IMR-90 (cell line): Measurements from ENCODE around the gene TINCR. TPM values are rescaled to one million over a fixed set of nuclear protein-coding genes. Genes with fewer than 3 reads are reported as not detected.

ENCODE experiments used
- ATAC-seq: fragments of 200-7000 bp; cut with Tn5 transposase; 2 replicates; pipeline ENCODE4 v1.9.1; 2020; ENCODE audit warnings: low read depth, mild to moderate bottlenecking, moderate library complexity
- BruUV-seq: library from RNA; stranded (reverse); fragments of 400-500 nt; replicated peaks from 2 replicates; lab custom pipeline; 2021; lab: Mats Ljungman, UMichigan
- CTCF ChIA-PET: fragments of 300-600 bp; formaldehyde crosslinking; extraction: SDS; loops from one replicate; lab custom pipeline; 2021; ENCODE audit warnings: antibody characterized with exemption; lab: Yijun Ruan, JAX
- POLR2A ChIA-PET: fragments of 300-600 bp; sonication (Branson Sonifier 250); formaldehyde crosslinking; loops from one replicate; lab custom pipeline; 2022; ENCODE audit warnings: antibody characterized with exemption; ENCODE audit not compliant: unreplicated experiment; lab: Charles Lee
- DNase-seq: peaks from one replicate; pipeline ENCODE4 v3.0.0; 2013
- H2AFZ ChIP-seq: replicated peaks from 2 replicates; pipeline ENCODE3; 2013; ENCODE audit warnings: low read length, mild to moderate bottlenecking; ENCODE audit not compliant: poor library complexity
- H2AK5ac ChIP-seq: 2 replicates; pipeline ENCODE4 v1.6.1; 2013; ENCODE audit warnings: low read depth, low read length, inconsistent platforms
- H2AK9ac ChIP-seq: replicated peaks from 2 replicates; pipeline ENCODE3; 2013; ENCODE audit warnings: mild to moderate bottlenecking, low read depth, low read length, moderate library complexity; ENCODE audit not compliant: poor library complexity
- H2BK120ac ChIP-seq: 2 replicates; pipeline ENCODE4 v1.6.1; 2013; ENCODE audit warnings: low read depth, low read length, inconsistent platforms
- H2BK15ac ChIP-seq: 3 replicates; pipeline ENCODE4 v1.6.1; 2013; ENCODE audit warnings: low read depth, low read length, inconsistent platforms
- H2BK20ac ChIP-seq: 2 replicates; pipeline ENCODE4 v1.6.1; 2013; ENCODE audit warnings: low read depth, mild to moderate bottlenecking, inconsistent platforms, low read length, moderate library complexity
- H2BK5ac ChIP-seq: 2 replicates; pipeline ENCODE4 v1.6.1; 2013; ENCODE audit warnings: mild to moderate bottlenecking, low read depth, low read length, inconsistent platforms; ENCODE audit not compliant: poor library complexity, severe bottlenecking
- H3K14ac ChIP-seq: replicated peaks from 2 replicates; pipeline ENCODE4 v1.6.1; 2013; ENCODE audit warnings: low read depth, low read length, inconsistent platforms
- H3K18ac ChIP-seq: 2 replicates; pipeline ENCODE4 v1.6.1; 2013; ENCODE audit warnings: low read depth, low read length, control low read depth
- H3K23ac ChIP-seq: 2 replicates; pipeline ENCODE4 v1.6.1; 2013; ENCODE audit warnings: low read depth, low read length, inconsistent platforms
- H3K27ac ChIP-seq: 2 replicates; pipeline ENCODE4 v1.5.1; 2013; ENCODE audit warnings: mild to moderate bottlenecking, control low read depth, low read length; ENCODE audit not compliant: insufficient read depth
- H3K27me3 ChIP-seq: 2 replicates; pipeline ENCODE4 v1.6.1; 2013; ENCODE audit warnings: low read length; ENCODE audit not compliant: control insufficient read depth, insufficient read depth
- H3K36me3 ChIP-seq: 2 replicates; pipeline ENCODE4 v1.6.1; 2013; ENCODE audit warnings: low read length, mixed read lengths; ENCODE audit not compliant: control insufficient read depth, insufficient read depth
- H3K4ac ChIP-seq: 2 replicates; pipeline ENCODE4 v1.6.1; 2013; ENCODE audit warnings: low read depth, low read length, inconsistent platforms
- H3K4me1 ChIP-seq: 2 replicates; pipeline ENCODE4 v1.6.1; 2013; ENCODE audit warnings: low read length, mixed read lengths; ENCODE audit not compliant: control insufficient read depth, insufficient read depth
- H3K4me2 ChIP-seq: 2 replicates; pipeline ENCODE4 v1.6.1; 2013; ENCODE audit warnings: low read depth, mild to moderate bottlenecking, control low read depth, low read length, moderate library complexity
- H3K4me3 ChIP-seq: 2 replicates; pipeline ENCODE4 v1.5.1; 2013; ENCODE audit warnings: low read depth, mild to moderate bottlenecking, control low read depth, low read length, moderate library complexity; ENCODE audit not compliant: insufficient read depth
- H3K56ac ChIP-seq: 2 replicates; pipeline ENCODE4 v1.6.1; 2013; ENCODE audit warnings: low read length, inconsistent platforms; ENCODE audit not compliant: insufficient read depth; ENCODE audit errors: extremely low read depth
- H3K79me1 ChIP-seq, 2 experiments: 2 replicates each; pipeline ENCODE4 v1.6.1; 2013; ENCODE audit warnings: low read length in 2 of 2, inconsistent platforms in 1 of 2, low read depth in 1 of 2
- H3K9ac ChIP-seq: 2 replicates; pipeline ENCODE4 v1.6.1; 2013; ENCODE audit warnings: low read depth, low read length, control low read depth
- H3K9me1 ChIP-seq: 2 replicates; pipeline ENCODE4 v1.6.1; 2013; ENCODE audit warnings: low read length, inconsistent platforms; ENCODE audit not compliant: insufficient read depth
- H3K9me3 ChIP-seq: 2 replicates; pipeline ENCODE4 v1.6.1; 2013; ENCODE audit warnings: low read length; ENCODE audit not compliant: control insufficient read depth, insufficient read depth
- H4K20me1 ChIP-seq: 2 replicates; pipeline ENCODE4 v1.6.1; 2013; ENCODE audit warnings: low read length, inconsistent platforms; ENCODE audit not compliant: insufficient read depth
- H4K5ac ChIP-seq: 2 replicates; pipeline ENCODE4 v1.6.1; 2013; ENCODE audit warnings: mild to moderate bottlenecking, low read depth, low read length, control low read depth
- H4K8ac ChIP-seq, 2 experiments: 2 replicates each; pipeline ENCODE4 v1.6.1; 2013; ENCODE audit warnings: low read depth in 2 of 2, low read length in 2 of 2, control low read depth in 1 of 2, inconsistent platforms in 1 of 2
- H4K91ac ChIP-seq: 2 replicates; pipeline ENCODE4 v1.6.1; 2013; ENCODE audit warnings: low read depth, low read length, inconsistent platforms; ENCODE audit not compliant: insufficient read depth
- MAZ ChIP-seq: IDR thresholded peaks from 2 replicates; pipeline ENCODE4 v1.6.1; 2012; ENCODE audit warnings: low read depth, mild to moderate bottlenecking, low read length, improper control_type of control experiment, moderate library complexity, borderline replicate concordance
- MXI1 ChIP-seq: IDR thresholded peaks from 2 replicates; pipeline ENCODE4 v1.6.1; 2012; ENCODE audit warnings: low read depth, mild to moderate bottlenecking, low read length, moderate library complexity, borderline replicate concordance
- NFE2L2 ChIP-seq: fragments of 150-350 bp; IDR thresholded peaks from 2 replicates; pipeline ENCODE4 v1.6.1; 2016; ENCODE audit warnings: low read depth, mild to moderate bottlenecking, low read length
- RAD21 ChIP-seq: IDR thresholded peaks from 2 replicates; pipeline ENCODE4 v1.6.1; 2012; ENCODE audit warnings: low read length, improper control_type of control experiment
- RFX5 ChIP-seq: IDR thresholded peaks from 2 replicates; pipeline ENCODE4 v1.8.0; 2012; ENCODE audit warnings: low read depth, mild to moderate bottlenecking, low read length, moderate library complexity
- WGBS, 2 experiments: methylation state at CpG; one replicate each; pipeline versions ENCODE4 v1.1.5 to v1.1.7; 2013; ENCODE audit warnings: missing lambda C conversion rate in 2 of 2; ENCODE audit not compliant: insufficient read length in 1 of 2; ENCODE audit errors: extremely low coverage in 2 of 2; 5-methylcytosine and 5-hydroxymethylcytosine counted together
- dilution Hi-C: fragments of 300-500 bp; cut with HindIII; formaldehyde crosslinking; loops from one replicate; pipeline ENCODE4 v1.14.3; 2018; ENCODE audit warnings: low sequenced_read_pairs; ENCODE audit not compliant: unreplicated experiment
- in situ Hi-C: fragments of 300-500 bp; cut with MboI; formaldehyde crosslinking; loops from 3 replicates; pipeline ENCODE4 v1.14.3; 2019; ENCODE audit warnings: low sequenced_read_pairs, inconsistent platforms, mixed read lengths
- intact Hi-C: fragments of 100-400 bp; cut with micrococcal nuclease; formaldehyde crosslinking; loops from 2 replicates; pipeline ENCODE4 v1.10.0; 2022
- polyA plus RNA-seq, 3 experiments: library from polyadenylated mRNA; depleted of rRNA; stranded (reverse); fragments of >200 nt; gene quantifications; 2 replicates each; pipeline ENCODE4 v1.2.3, GENCODE V29; 2012; ENCODE audit warnings: low replicate concordance in 1 of 3
- total RNA-seq: library from RNA; depleted of rRNA; stranded (reverse); fragments of >200 nt; gene quantifications from 2 replicates; pipeline ENCODE4 v1.2.3, GENCODE V29; 2012
- TF ChIP-seq, protein P1 (sequence below): conservative IDR thresholded peaks from 2 replicates; pipeline ENCODE4 v1.5.1; 2012; ENCODE audit warnings: mild to moderate bottlenecking, low read depth, low read length, improper control_type of control experiment
- TF ChIP-seq, protein P2 (sequence below): fragments of 150-350 bp; IDR thresholded peaks from 2 replicates; pipeline ENCODE4 v1.6.1; 2017; ENCODE audit warnings: mild to moderate bottlenecking, antibody characterized with exemption, low read length, low read depth

The TINCR gene
- total and polyA plus RNA-seq, 2 of the 4 experiments (the other 2 are of a cell fraction) = 0.05 TPM; not detected in 1

DNA sequence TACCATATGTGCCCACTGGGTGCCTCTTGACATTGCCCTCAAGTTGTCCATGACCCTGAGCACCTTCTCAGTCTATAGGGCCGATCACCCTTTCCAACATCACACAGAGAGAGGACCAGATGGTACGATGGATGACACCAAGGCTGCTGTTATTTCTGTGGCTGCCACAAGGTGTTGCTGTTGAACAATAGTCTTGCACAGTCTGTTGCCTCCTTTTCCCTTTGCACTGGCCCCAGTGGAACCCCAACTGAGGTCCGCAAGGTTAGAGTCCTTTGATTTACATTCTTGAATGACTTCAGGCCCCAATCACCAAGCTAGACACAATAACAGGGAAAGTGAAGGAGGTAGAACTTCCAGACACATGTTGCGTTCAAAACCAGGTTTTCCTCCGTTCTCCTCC lies 52.0 kb downstream of the TINCR start:
- ATAC-seq (no peak), DNase-seq (no peak)
- Histone ChIP-seq H3K9me1 (no peaks in the 10 kb centered on the region), H3K36me3 (no peaks in the 10 kb centered on the region), H2BK20ac (no peak overlapping the region), H3K23ac (no peak overlapping the region), H2BK15ac (no peak overlapping the region), H2AK5ac (no peak overlapping the region), H2BK5ac (no peak overlapping the region), H4K20me1 (no peaks in the 10 kb centered on the region), H3K4me1 (no peaks in the 10 kb centered on the region), H3K27me3 (no peaks in the 10 kb centered on the region; the same call in 1 of the 2 replicates), H2AK9ac (no peak overlapping the region), H3K9me3 (peaks cover 17% of the 10 kb centered on the region), H3K9ac (no peak overlapping the region), H4K91ac (no peak overlapping the region), H4K5ac (no peak overlapping the region), H3K18ac (no peak overlapping the region), H2BK120ac (no peak overlapping the region), H3K4me3 (no peak overlapping the region), H3K14ac (no peak overlapping the region), H3K27ac (no peak overlapping the region), H3K4ac (no peak overlapping the region), H3K4me2 (no peak overlapping the region), H2AFZ (no peak overlapping the region), H3K79me1 (no peaks in the 10 kb centered on the region), H4K8ac (no peak overlapping the region), H3K56ac (no peak overlapping the region)
- in situ Hi-C loops = no loop called here
- intact Hi-C loops = no loop called here
- BruUV-seq = no TSS peak
- dilution Hi-C loops = no loop called here
- CTCF ChIA-PET = no interaction called here
- TF ChIP-seq, protein P1, sequence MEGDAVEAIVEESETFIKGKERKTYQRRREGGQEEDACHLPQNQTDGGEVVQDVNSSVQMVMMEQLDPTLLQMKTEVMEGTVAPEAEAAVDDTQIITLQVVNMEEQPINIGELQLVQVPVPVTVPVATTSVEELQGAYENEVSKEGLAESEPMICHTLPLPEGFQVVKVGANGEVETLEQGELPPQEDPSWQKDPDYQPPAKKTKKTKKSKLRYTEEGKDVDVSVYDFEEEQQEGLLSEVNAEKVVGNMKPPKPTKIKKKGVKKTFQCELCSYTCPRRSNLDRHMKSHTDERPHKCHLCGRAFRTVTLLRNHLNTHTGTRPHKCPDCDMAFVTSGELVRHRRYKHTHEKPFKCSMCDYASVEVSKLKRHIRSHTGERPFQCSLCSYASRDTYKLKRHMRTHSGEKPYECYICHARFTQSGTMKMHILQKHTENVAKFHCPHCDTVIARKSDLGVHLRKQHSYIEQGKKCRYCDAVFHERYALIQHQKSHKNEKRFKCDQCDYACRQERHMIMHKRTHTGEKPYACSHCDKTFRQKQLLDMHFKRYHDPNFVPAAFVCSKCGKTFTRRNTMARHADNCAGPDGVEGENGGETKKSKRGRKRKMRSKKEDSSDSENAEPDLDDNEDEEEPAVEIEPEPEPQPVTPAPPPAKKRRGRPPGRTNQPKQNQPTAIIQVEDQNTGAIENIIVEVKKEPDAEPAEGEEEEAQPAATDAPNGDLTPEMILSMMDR = no peak
- TF ChIP-seq MXI1 (no peak), NFE2L2 (no peak), RAD21 (no peak), MAZ (no peak), RFX5 (no peak)
- TF ChIP-seq, protein P2, sequence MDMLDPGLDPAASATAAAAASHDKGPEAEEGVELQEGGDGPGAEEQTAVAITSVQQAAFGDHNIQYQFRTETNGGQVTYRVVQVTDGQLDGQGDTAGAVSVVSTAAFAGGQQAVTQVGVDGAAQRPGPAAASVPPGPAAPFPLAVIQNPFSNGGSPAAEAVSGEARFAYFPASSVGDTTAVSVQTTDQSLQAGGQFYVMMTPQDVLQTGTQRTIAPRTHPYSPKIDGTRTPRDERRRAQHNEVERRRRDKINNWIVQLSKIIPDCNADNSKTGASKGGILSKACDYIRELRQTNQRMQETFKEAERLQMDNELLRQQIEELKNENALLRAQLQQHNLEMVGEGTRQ = no peak
- WGBS, 2 experiments = 29% methylated on average over 2 of the region's 5 CpGs; no CpG with 5 or more reads in 1 of the 2 experiments
- POLR2A ChIA-PET = no interaction called here
